WTC11 (cell line): ENCODE data around the gene ARMH4.

Experiments
- ATF2 ChIP-seq: sonication (generic); formaldehyde crosslinking; IDR thresholded peaks from 2 replicates; pipeline ENCODE4 v1.8.1; 2022; ENCODE audit warnings: low read depth, missing genetic modification reagents, borderline replicate concordance
- ATF3 ChIP-seq: sonication (generic); formaldehyde crosslinking; conservative IDR thresholded peaks from 2 replicates; pipeline ENCODE4 v1.8.1; 2022; ENCODE audit warnings: mild to moderate bottlenecking, missing genetic modification reagents
- E2F5 ChIP-seq: sonication (generic); formaldehyde crosslinking; IDR thresholded peaks from 2 replicates; pipeline ENCODE4 v1.8.1; 2022; ENCODE audit warnings: mild to moderate bottlenecking, moderate library complexity, missing genetic modification reagents
- OVOL2 ChIP-seq: fragments of 250-450 bp; sonication (Bioruptor Pico); IDR thresholded peaks from 2 replicates; pipeline ENCODE4 v1.9.0; 2021; ENCODE audit warnings: mild to moderate bottlenecking, borderline replicate concordance
- RELA ChIP-seq: sonication (generic); formaldehyde crosslinking; IDR thresholded peaks from 2 replicates; pipeline ENCODE4 v1.8.1; 2022; ENCODE audit warnings: missing genetic modification reagents, mild to moderate bottlenecking, borderline replicate concordance
- SP1 ChIP-seq: sonication (generic); formaldehyde crosslinking; conservative IDR thresholded peaks from 2 replicates; pipeline ENCODE4 v1.8.1; 2022; ENCODE audit warnings: missing genetic modification reagents
- ZNF416 ChIP-seq: fragments of 250-450 bp; sonication (Bioruptor Pico); IDR thresholded peaks from 2 replicates; pipeline ENCODE4 v1.9.0; 2021; ENCODE audit warnings: mild to moderate bottlenecking, inconsistent platforms
- ZNF512 ChIP-seq: sonication (generic); formaldehyde crosslinking; IDR thresholded peaks from 2 replicates; pipeline ENCODE4 v1.8.1; 2022; ENCODE audit warnings: missing genetic modification reagents, borderline replicate concordance
- TF ChIP-seq, protein P1 (sequence below): sonication (generic); formaldehyde crosslinking; IDR thresholded peaks from 2 replicates; pipeline ENCODE4 v1.8.1; 2023; ENCODE audit warnings: mild to moderate bottlenecking, moderate library complexity, missing genetic modification reagents
- TF ChIP-seq, protein P2 (sequence below): fragments of 200-600 bp; IDR thresholded peaks from 2 replicates; pipeline ENCODE4 v1.8.0; 2022; ENCODE audit warnings: antibody characterized with exemption
- TF ChIP-seq, protein P3 (sequence below): sonication (generic); formaldehyde crosslinking; IDR thresholded peaks from 2 replicates; pipeline ENCODE4 v1.8.1; 2023; ENCODE audit warnings: mild to moderate bottlenecking, missing genetic modification reagents, moderate library complexity

DNA sequence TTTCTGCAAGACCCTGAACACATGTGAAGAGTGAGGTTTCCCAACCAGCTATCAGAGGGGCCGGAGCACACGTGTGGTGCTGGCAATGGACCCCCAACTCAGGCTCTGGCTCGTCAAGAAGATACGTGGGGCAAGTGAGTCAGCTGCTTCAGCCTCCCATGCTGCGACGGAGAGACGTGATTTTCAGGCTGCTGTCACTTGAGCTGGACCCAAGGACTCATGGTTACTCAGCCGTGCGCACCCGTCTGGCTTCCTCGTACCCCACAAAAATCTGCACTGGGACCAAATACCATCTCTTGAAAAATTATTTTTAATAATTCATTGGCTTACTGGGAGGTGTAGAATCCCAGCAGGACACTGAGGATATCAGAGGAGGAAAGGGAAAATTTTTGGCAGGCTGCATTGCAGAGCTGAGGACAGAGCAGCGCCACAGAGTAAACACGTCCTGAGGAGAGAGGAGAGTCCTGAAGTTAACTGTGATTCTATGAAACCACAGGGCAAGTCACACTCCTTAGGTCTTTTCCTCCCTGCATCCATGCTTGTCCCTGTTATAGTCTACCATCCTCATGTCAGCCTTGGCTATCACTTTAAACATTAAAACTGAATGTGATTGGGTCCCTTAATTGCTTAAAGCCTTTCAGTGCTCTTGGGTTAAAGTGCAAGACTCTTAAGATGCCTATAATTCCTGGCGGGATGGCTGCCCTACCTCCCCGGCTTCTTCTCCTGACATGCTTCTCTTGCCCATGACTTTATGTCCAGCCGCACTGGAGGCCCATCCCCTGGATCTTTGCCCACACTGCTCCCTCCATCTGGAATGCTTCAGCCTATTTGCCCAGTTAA lies 190.8 kb downstream of the ARMH4 start:
- TF ChIP-seq, protein P1, sequence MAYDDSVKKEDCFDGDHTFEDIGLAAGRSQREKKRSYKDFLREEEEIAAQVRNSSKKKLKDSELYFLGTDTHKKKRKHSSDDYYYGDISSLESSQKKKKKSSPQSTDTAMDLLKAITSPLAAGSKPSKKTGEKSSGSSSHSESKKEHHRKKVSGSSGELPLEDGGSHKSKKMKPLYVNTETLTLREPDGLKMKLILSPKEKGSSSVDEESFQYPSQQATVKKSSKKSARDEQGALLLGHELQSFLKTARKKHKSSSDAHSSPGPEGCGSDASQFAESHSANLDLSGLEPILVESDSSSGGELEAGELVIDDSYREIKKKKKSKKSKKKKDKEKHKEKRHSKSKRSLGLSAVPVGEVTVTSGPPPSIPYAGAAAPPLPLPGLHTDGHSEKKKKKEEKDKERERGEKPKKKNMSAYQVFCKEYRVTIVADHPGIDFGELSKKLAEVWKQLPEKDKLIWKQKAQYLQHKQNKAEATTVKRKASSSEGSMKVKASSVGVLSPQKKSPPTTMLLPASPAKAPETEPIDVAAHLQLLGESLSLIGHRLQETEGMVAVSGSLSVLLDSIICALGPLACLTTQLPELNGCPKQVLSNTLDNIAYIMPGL, result no peak
- TF ChIP-seq, protein P2, sequence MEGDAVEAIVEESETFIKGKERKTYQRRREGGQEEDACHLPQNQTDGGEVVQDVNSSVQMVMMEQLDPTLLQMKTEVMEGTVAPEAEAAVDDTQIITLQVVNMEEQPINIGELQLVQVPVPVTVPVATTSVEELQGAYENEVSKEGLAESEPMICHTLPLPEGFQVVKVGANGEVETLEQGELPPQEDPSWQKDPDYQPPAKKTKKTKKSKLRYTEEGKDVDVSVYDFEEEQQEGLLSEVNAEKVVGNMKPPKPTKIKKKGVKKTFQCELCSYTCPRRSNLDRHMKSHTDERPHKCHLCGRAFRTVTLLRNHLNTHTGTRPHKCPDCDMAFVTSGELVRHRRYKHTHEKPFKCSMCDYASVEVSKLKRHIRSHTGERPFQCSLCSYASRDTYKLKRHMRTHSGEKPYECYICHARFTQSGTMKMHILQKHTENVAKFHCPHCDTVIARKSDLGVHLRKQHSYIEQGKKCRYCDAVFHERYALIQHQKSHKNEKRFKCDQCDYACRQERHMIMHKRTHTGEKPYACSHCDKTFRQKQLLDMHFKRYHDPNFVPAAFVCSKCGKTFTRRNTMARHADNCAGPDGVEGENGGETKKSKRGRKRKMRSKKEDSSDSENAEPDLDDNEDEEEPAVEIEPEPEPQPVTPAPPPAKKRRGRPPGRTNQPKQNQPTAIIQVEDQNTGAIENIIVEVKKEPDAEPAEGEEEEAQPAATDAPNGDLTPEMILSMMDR, result no peak
- TF ChIP-seq SP1 (no peak), ATF2 (CRISPR knock-in tag) (no peak), E2F5 (no peak), OVOL2 (CRISPR knock-in tag) (no peak), ZNF512 (no peak), ZNF416 (no peak), RELA (CRISPR knock-in tag) (no peak), ATF3 (CRISPR knock-in tag) (no peak)
- TF ChIP-seq, protein P3, sequence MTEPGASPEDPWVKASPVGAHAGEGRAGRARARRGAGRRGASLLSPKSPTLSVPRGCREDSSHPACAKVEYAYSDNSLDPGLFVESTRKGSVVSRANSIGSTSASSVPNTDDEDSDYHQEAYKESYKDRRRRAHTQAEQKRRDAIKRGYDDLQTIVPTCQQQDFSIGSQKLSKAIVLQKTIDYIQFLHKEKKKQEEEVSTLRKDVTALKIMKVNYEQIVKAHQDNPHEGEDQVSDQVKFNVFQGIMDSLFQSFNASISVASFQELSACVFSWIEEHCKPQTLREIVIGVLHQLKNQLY (CRISPR knock-in tag), result no peak
